Glomerular visceral epithelial cell (primary cell): Measurements from ENCODE around the gene ZDHHC14.
"Not testable (repeated sequence)": the region's sequence is repeated elsewhere in the genome, so short reads cannot be mapped to it uniquely, and the experiment has no call there.

Experiments
- DNase-seq: peaks from one replicate; pipeline ENCODE4 v3.0.0-alpha.2; 2016; ENCODE audit errors: extremely low spot score

ZDHHC14 gene

DNA sequence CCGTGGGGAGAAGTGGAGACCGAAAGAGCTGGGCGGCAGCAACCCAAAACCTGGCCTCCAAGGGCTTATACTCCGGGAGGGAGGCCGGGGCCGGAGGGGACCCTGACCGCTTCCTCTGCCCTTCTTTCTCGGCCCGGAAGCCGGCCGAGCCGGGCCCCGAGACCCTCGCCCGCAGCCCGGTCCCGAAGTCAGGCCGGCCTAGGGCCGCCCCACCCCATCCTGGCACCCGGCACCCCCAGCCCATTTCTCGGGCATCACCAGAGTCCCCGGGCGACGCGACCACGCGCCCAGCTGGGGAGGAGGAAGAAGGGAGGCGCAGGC, 572 bp upstream of the ZDHHC14 start:
- DNase-seq = no peak

DNA sequence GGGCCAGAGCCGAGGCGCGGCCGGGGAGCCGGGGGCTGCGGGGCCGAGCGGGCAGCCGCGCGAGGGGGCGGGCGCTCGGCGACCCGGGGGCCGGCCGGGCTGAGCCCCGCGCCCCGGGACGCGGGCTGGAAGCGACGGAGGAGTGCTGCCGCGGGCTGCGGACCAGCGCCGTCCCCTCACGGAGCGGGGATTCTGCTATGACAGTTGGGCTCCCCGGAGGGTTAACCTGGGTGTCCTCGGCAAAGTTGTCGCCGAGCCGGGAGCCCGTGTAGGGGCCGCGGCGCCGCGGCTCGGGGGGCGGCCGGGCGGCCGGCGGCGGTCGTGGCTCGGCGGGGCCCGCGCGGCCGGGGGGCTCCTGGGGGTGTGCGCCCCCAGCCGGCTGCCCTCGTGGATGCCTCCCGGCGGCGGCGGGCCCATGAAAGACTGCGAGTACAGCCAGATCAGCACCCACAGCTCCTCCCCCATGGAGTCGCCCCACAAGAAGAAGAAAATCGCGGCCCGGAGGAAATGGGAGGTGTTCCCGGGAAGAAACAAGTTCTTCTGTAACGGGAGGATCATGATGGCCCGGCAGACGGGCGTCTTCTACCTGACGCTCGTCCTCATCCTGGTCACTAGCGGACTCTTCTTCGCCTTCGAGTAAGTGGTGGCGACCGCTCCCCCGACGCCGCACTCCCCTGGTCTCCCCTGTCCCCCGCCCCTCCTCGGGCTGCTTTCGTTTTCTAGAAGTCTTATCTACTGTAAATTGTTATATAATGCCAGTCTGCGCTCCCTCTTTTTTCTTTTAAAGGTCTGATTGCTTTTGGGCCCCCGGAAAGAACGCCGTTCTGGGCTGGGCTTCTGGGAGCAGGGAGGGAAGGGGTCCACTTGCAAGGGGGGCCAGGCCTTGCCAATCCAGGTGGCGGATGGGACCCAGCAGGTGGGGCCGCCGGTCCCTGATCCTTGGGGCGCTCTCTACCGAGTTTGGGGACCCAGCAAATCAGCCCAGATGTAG, 936 bp downstream of the ZDHHC14 start:
- peak; percentile 62 for DNase-seq

DNA sequence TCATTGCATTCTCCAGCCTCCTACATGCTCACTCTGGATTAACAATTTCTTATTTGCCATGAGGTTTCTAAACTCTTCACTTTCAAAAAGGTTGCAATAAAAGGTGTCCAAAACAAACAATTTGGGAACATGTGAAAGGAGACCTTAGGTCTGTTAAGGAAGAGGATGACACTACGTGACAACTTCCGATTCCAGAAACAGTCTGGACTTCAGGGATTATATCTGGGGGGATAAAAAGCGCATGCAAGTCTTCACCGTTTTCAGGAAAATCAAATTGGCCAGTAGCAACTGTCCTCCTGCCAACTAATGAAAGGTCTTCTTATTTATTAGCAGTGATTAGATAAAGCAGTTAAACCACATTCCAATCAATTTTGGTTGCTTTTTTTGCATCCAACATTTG, 1.8 kb downstream of the ZDHHC14 start:
- no peak for DNase-seq

DNA sequence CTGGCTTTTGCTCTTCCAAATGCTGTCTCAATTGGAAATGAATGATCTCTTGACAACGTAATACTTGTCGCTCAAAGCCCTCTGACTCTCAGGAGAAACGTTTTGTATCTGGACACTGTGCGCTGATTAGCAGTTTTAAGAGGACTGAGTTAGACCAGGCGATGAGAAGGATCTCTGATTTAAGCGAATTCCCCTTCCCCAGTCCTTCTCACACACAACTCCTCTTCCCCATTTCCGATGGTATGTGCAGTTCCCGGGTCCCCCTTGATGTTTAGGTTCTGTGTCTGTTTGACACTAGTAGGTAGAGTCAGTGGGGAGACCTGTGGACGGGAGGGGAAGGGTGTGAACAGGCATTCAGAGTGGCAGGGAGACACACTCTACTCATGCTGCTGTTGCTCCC, 2.5 kb downstream of the ZDHHC14 start:
- no peak for DNase-seq

DNA sequence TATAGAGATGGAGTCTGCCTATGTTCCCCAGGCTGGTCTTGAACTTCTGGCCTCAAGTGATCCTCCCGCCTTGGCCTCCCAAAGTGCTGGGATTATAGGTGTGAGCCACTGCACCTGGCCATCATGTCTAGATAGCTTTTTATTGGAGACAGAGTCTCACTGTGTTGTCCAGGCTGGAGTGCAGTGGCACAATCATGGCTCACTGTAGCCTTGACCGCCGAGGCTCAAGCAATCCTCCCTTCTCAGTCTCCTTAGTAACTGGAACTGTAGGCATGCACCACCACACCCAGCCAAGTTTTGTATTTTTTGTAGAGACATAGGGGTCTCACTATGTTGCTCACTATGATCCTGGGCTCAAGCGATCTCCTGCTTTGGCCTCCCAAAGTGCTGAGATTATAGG, 4.0 kb downstream of the ZDHHC14 start:
- not testable (repeated sequence) for DNase-seq

DNA sequence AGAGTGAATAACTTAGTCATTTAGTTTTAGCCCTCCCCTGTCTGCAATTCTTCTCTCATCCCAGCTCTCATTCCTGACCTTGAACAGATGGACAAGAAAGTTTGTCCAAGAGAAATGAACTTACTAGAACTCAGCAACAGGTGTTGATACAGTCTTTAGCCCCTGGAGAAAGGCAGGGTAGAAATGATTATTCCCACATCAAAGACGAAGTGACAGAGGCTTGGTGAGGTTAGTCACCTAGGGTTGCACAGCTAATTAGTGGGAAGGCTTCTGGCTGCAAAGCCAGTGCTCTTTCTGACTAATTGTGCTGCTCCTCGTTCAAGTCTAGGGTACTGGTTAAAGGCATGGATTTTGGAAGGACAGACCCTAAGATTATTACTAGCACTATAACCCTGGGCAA, 4.5 kb downstream of the ZDHHC14 start:
- no peak for DNase-seq

DNA sequence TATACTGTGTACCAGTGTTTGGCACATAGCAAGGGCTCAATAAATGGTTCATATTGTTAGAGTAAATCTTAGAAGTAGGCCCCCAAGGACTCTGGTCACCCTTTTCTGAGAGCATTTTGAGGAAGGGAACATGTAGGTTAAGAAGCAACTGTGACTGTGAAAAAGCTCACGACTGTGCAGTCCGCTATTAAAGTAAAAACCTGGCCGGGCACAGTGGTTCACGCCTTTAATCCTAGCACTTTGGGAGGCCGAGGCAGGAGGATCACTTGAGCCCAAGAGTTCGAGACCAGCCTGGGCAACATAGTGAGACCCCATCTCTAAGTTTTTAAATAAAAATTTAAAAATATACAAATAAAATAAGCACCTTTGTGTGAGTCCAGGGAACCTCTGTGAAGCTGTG, 5.0 kb downstream of the ZDHHC14 start:
- no peak for DNase-seq

DNA sequence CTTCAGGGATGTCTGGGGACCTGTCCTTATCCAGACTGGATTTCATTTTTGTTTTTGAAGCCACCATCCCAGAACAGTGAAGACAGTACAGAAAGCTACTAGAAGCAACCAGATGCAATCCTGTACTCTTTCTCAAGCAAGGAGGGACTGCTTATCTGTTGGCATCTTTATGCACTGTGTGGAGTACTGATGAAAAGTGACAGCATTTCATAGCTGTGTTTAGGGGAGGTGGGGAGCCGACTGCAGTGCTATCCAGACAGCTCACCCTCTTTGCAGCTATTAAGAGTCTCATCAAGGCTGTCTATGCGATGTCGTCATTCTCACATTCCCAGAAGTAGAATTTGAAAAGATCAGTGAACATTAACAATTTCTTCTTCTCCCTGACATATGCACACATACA, 5.5 kb downstream of the ZDHHC14 start:
- DNase-seq = no peak

DNA sequence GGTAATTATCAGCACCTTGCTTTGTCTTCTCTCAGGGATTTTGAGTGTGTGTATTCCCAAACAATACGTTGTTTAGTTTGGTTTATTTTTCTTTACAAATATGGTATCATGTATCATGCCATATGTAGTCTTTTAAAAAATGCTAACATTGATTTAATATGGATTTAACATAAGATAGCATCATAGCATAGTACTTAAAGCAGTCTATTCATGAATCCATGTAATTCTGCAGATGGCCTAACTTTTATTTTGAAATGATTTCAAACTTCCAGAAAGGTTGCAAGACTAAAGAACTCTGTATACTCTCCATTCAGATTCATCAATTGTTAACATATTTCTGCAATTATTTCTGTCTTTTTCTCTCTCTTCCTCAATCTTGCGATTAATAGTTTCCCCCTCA, 7.9 kb downstream of the ZDHHC14 start:
- no peak for DNase-seq

DNA sequence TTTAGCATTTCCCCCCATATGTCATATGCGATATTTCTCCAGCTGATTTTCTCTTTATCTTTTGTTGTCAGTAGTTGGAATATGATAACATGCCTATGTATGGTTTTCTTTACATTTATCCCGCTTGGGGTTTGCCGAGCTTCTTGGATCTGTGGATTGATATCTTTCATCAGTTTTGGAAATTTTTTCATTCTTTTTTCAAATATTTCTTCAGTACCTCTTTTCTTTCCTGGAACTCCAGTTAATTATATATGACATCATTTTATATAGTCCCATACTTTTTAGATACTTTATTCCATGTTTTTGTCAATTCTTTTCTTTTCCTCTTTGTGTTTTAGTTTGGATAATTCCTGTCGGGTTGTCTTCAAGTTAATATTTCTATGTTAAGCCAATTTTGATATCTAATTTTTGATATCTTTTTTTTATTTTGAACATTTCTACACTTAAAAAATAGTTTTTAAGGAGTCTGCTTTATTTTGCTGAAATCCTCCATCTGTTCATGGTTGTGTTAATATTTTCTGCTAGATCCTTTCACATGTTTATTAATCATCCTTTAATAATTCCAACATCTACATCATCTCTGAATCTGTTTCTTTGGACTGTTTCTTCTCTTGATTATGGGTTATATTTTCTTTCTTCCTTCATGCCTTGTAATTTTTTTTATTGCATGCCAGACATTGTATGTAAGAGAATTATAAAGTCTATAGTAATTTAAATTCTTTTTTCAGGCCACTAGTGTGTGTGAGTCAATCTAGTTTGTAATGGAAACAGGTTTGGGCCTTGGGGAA, 9.5 kb downstream of the ZDHHC14 start:
- DNase-seq = no peak

DNA sequence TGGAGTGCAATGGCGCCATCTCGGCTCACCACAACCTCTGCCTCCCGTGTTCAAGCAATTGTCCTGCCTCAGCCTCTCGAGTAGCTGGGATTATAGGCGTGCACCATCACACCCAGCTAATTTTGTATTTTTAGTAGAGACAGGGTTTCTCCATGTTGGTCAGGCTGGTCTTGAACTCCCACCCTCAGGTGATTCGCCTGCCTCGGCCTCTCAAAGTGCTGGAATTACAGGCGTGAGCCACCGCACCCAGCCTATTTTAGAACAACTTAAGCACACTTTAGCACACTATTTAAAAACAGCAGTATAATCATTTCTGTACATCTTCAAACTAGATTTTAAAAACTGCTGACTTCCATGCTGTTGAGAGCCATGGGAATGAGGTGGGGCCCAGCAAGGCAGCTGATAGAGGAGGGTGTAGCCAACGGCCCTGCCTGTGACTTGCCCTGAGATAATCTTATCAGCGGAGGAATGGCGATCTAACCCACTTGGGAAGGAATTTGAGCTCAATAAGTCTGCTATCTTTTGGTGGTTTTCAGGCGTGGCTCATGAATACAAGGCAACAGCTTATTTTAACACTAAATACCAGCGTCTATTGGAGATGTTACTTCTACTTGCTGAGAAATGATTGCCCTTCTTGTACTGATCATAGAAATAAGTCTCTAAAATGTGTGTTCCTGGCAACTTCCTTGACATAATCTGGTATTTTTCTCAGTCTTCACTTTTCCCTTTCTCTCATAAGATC, 12.1 kb downstream of the ZDHHC14 start:
- no peak for DNase-seq

DNA sequence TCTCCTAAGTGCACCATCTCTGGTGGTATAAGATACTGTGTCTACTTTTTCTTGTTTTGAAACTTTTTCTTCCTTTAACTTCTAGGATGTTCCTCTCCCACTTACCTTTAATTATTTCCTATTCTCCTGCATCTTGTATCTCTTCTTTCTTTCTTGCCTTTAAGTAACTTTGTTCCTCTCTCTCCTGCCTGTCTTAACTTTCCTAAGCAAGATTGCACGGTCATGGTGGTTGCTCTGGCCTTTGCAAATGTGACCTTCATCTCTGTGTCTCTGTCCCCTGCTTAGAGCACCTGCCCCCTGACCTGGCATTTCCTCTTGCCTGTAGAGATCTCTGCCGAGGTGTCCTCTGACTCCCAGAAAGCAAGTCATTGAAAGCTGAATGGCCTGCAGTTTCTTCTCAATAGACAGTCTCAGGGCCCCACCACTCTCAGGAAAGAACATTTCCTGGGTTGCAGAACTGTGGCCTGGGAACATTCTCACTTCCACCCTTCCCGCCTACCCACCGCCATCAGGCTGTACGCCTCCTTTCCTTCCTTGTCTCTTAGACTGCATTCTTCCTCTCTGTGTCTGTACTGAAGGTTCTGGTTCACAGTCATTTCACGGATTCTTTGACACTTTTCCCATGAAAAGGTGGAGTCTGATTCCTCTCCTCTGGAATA, 12.8 kb downstream of the ZDHHC14 start:
- no peak for DNase-seq

DNA sequence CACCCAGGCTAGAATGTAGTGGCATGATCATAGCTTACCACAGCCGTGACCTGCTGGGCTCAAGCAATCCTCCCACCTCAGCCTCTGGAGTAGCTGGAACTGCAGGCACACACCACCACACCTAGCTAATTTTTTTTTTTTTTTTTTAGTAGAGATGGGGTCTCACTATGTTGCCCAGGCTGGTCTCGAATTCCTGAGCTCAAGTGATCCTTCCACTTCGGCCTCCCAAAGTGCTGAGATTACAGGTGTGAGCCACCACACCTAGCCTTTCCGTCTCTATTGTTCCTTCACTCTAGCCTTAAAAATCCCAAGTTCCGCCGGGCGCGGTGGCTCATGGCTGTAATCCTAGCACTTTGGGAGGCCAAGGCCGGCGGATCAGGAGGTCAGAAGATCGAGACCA, 14.2 kb downstream of the ZDHHC14 start:
- DNase-seq = not testable (repeated sequence)

DNA sequence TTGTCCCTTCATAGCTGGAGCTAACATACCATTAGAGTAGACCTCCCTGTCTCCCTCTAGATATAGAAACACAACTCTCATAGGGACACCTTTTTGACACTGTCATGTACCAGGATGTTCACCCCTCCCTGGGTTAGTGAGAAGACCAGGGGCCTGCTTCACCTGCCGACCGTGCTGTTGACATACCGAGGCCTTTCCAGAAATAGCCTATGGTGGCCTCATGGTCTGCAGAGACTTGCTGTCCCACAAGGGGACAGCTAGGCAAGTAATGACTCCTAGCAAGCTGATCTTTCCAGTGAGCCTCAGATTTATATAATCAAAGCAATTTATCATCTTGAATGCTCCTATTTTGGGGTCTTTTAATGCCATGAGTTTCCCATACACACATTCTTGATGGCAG, 15.0 kb downstream of the ZDHHC14 start:
- no peak for DNase-seq

DNA sequence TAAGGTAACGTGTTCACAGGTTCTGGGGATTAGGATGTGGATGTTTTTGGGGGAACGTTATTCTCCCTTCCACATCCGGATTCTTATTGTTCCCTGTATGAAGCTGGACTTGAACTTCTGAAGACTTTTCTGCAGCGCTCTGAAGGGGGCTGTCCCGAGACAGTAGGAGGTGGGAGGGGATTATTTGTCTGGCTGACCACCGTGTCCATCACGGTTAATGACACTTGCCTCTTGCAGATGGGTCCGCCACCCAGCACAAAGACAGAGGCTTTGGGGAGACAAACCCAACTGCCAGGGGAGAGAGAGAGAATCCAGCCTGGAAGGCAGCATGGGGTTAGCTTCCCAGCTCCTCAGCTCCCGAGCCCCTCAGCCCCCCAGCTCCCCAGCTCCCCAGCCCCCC, 16.7 kb downstream of the ZDHHC14 start:
- DNase-seq = no peak

DNA sequence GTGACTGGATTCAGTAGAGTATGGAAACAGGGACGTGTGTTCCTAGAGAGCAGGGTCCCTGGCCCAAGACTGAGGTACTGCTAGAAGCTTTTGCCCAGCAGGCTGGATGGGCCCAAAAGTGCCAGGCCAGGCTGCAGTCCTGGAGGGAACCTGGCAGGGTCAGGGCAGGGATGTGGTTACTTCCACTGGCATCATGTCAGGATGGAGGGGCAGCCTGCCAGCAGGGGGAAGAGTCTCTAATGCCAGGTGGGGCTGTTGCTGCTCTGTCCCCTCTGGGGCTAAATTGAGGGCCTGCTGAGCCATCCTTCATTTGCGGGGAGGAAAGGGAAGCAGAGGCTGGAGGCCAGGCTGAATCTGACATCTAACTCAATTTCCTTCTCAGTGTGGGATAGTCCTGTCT, 17.2 kb downstream of the ZDHHC14 start:
- DNase-seq = no peak

DNA sequence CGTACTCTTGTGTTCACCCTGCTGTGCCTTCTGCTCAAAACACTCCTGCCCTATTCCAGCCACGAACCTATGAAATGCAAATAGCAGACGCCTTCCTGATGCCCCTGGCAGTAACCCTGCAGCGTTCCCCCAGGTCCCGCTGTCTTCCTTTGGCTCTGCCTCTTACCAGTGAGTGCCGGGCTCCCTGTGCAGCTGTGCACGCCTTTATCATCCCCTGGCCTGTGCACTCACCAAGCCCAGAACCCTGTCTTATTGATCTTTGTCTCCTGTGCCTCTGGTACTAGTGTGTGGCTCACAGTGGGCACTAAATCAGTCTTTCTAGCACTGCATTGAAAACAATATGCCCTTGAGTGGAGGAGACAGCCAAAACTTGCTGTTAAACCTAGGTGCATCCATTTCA, 19.7 kb downstream of the ZDHHC14 start:
- no peak for DNase-seq

DNA sequence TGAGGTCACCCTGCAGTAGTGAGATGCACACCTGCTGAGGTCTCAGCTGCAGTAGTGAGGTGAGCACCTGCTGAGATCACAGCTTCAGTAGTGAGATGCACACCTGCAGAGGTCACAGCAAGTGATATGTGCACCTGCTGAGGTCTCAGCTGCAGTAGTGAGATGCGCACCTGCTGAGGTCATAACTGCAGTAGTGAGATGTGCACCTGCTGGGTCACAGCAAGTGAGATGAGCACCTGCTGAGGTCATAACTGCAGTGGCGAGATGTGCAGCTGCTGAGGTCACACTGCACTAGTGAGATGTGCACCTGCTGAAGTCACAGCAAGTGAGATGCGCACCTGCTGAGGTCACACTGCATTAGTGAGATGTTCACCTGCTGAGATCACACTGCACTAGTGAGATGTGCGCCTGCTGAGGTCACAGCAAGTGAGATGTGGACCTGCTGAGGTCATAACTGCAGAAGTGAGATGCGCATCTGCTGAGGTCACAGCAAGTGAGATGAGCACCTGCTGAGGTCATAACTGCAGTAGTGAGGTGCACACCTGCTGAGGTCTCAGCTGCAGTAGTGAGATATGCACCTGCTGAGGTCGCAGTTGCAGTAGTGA, 20.8 kb downstream of the ZDHHC14 start:
- no peak for DNase-seq

DNA sequence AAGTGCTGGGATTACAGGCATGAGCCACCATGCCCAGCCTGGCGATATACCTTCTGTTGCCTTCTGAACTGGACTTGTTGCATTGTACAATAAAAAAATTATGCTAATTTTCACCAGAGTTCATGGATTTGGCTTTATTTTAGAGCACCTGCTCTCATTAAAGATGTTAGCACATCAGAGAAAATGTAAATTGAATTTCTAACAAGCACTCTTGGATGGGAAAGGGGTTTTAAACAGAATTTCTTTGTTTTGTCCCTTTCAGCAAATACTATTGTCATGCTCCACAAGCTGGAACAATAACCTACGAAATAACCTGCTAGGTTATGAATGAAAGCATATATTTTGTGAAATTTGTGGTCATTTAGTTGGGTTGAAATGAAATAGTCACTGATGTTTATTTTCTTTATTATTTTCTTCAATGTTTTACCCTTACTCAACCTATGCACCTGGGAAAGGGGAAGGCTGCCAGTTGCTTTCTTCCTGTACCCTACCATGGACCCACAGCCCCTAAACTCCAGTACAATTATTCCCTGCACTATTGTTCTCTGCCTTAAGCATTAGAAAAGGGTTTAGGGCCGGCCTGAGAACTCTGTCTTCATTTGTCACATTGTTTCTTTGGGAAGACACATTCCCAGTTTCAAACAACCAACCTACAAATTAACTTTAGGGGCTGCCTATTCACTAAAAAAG, 22.2 kb downstream of the ZDHHC14 start:
- DNase-seq = no peak

DNA sequence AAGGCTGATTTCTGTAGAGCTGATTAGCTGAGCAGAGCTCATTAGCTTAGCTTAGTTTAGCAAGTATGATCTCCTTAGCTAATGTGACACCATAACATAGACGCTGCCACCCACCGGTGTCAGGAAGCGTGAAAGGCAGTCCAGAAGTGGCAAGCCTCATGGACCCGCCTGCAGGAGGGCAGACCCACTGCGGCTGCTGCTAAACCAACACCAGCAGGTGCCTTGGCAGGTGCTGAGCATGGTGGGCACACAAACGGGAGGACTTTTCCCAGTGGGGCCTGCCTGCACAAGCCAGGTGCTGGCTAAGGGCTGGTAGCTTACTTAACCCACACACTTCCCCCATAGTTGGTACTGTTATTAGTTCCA, 22.7 kb downstream of the ZDHHC14 start:
- no peak for DNase-seq

DNA sequence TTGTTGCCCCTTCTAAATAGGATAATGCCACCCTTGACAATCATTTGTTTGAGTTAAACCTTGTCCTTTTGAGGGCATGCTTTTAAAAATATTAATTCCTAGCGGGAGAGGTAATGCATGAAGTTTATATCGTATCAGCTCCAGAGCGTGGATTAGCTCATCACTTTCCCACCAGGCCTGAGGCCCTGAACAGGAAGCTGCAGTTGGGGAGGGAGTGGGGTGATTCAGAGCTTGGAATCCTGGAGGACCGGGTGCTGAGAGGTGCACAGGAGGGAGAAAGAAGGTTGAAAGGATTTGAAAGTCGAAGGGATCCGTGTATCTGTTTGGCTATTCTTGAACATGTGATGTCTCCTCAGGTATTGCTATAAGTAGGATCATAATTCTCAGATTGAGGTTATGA, 25.0 kb downstream of the ZDHHC14 start:
- peak; percentile 54 for DNase-seq
